CD4-positive, alpha-beta T cell treated with Interleukin-15 for 1 hour (primary cell): ENCODE results near the gene ABCC3.
"Not testable (repeated sequence)": the region's sequence is repeated elsewhere in the genome, so short reads cannot be mapped to it uniquely, and the experiment has no call there.

Experiments used
- DNase-seq: peaks from one replicate; pipeline ENCODE4 v3.0.0-alpha.2; 2020

The ABCC3 gene

GRCh38 chr17:50709053-50709452 lies 74.4 kb downstream of the ABCC3 start:
- DNase-seq: not testable (repeated sequence)

- DNase-seq: no peak
These were observed 75.3 kb downstream of the ABCC3 start for GRCh38 chr17:50710025-50710424.

- no peak for DNase-seq
These were observed 76.0 kb downstream of the ABCC3 start for GRCh38 chr17:50710650-50711049.

- no peak for DNase-seq
These were observed 78.0 kb downstream of the ABCC3 start for GRCh38 chr17:50712641-50713040.

- DNase-seq: no peak
These were observed 80.8 kb downstream of the ABCC3 start for GRCh38 chr17:50715471-50715870.

GRCh38 chr17:50719144-50719923 lies 84.7 kb downstream of the ABCC3 start, which contains the start of gene LUC7L3:
LUC7L3 (plus strand) TSS chr17:50719603; CDS start chr17:50719733, 130 bp downstream.
- peak; percentile 91 for DNase-seq

DNA sequence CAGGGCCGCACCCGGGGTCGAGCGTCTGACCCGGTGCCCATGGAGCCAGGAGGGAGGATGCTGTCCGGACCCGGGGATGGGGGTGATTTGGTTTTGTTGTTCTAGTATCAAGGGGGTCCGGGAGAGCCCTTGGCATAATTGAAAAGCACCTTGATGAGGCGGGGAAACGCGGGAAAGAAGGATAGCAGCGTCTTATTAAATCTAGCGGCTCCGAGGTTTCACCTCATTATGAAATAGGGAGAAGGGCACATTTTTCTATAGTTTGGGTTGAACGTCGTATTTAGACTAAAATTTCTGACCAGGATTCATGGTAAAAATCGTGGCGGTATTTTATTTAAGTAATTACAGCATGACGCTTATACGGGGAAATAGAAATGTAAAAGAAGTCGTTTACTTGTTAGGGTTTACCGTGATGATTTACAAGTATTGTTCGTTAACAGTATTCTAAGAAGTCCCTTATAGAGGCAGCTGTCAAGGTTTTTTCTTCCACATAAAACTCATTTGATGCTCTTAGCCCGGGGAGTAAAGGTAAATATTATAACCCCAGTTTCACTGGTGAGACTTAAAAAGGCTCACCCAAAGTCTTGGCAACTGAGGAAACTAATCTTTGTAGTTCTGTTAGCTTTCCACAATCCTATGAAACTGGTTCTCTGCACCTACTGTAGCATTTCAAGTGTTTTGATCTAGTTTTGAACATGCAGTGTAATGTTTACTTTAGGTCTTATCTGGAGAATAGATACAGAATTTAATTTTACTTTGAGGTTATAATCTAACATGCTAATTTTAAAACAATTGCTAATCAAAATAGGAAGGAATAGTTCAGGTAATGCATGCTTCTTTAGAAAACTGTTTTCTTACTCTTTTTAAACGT lies 85.5 kb downstream of the ABCC3 start:
- no peak for DNase-seq

DNA sequence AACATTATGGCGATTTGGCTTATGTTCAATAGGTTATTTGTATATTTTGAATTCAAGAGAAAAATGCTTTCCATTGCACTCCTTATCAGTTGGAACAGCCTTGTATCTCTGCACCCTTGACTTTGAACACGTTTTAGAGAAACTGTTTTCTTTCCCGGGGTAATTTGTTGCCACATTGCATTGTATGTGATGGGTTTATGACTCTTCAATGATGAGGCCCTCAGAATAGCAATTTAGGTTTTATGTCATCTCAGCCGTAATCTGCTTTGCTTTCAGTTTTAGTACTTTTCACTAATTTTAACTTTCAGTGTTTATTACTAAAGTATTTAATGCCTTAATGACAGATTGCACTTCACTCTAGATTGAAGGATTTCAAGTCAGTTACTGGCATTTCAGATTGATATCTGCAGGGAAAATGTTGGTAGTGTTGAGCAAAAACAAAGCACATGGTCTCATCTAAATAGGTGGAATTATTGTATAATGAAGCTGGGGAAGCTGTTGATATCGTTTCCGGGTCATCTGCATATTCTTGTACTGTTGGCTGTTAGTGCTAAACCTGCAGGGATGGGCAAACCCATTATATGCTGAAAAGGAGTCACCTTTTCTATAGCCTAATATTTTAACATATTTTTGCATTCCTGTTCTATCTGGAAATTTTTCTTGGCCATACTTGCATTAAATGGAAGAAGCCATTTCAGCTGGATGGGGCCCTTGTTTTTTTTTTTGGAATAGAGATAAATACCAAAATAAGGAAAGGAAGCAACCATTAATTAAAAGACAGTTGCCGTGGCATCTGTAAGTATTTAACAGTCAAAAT lies 86.7 kb downstream of the ABCC3 start:
- DNase-seq: no peak

DNA sequence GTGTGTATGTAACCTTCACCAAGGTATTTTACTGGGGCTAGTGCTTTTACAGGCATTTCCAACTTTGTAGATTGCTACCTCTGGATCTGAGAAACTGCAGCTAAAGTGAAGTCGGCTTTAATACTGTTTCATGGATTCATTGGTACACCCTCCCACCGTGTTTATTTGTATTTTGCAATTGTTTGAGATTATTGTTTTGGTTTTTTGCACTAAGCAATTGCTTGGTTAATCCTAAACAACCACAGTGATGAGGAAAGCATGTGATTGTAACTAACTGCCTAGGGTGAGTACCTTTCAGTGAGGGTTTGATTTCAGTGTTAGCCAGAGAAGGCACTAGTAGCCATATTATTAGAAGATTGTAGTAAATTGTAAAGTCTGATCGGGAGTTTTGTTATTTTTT lies 88.1 kb downstream of the ABCC3 start:
- no peak for DNase-seq

DNA sequence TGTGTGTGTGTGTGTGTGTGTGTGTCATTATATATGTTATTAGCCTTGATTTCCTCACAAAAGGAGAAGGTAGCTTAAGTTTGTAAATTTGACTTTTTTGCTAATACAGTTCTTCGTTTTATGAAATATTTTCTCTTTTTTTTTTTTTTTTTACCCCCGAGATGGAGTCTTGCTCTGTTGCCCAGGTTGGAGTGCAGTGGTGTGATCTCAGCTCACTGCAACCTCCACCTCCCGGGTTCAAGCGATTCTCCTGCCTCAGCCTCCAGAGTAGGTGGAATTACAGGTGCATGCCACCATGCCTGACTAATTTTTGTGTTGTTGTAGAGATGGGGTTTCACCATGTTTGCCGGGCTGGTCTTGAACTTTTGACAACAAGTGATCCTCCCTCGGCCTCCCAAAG lies 89.9 kb downstream of the ABCC3 start:
- DNase-seq: not testable (repeated sequence)

DNA sequence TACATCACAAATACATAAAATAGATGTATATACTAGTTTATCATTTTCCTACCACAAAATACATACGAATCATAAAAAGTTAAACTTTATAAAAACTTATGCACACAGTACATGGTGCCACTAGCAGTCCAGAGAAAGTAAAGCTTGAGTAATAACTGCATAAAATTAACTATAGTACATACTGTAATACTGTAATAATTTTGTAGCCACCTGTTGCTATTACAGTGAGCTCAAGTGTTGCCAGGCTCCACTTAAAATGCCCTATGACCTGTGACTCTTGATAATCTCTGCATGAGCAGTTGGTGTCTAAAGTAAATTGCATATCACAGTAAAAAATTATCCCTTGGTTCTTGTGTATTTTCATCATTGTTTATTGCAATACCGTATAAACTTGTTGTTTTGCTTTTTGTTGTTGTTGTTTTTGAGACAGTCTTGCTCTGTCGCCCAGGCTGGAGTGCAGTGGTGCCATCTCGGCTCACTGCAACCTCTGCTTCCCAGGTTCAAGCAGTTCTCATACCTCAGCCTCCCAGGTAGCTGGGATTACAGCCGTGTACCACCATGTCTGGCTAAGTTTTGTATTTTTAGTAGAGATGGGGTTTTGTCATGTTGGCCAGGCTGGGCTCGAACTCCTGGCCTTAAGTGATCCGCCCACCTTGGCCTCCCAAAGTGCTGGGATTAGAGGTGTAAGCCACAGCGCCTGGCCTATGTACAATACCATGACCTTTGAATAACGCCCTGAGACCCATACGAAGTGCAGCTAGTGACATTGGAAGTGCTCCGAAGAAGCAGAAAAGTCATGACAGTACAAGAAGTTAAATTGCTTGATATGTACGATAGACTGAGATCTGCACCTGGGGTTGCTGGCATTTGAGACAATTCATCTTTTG lies 91.3 kb downstream of the ABCC3 start:
- no peak for DNase-seq

- no peak for DNase-seq
These were observed 93.4 kb downstream of the ABCC3 start for GRCh38 chr17:50728112-50728429.

GRCh38 chr17:50728881-50729765 lies 94.4 kb downstream of the ABCC3 start:
- DNase-seq: no peak

DNA sequence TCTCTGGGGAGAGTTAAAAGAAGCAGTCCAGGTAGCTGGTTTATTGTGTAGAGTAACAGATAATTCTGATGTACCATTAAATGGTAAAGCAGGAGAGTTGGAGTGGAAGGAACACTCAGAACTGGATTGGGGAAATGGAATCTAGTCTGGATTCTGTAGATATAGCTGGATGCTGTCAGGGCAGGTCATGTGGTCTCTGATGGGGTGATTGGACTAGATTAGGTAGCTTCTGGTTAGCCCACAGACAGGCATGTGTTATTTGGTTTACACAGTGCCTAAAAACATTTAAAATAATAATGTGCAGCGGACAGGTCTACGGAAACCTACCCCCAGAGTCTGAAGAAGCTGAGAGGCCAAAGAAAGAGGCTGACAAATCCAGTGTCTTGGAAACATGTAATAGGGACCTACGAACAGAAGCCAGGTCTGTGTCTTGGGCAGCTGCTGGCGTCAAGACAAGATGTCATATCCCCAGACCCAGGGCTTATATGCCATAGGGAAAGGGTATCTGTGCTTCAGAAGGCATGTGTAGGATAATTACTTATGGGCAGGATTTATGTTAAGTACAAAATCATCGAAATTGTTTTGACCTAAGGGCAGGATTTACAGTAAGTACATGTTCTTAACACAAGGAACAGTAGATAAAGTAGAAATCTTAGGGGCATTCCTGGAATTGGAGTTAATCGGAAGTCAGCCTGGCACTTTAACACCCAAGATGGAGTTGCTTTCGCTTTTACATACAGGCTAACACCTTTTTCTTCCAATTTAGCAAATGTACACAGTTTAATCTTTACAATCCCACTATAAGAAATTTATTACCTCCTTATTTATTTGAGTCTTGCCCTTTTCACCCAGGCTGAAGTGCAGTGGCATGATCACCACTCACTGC lies 97.1 kb downstream of the ABCC3 start:
- DNase-seq: no peak

GRCh38 chr17:50735287-50735686 lies 100.6 kb downstream of the ABCC3 start:
- no peak for DNase-seq

GRCh38 chr17:50737118-50737698 lies 102.5 kb downstream of the ABCC3 start:
- no peak for DNase-seq

GRCh38 chr17:50739098-50739497 lies 104.4 kb downstream of the ABCC3 start:
- DNase-seq: no peak
